ENCODE results near the gene GNAS. TPM values are rescaled to one million over a fixed set of nuclear protein-coding genes. Genes with fewer than 3 reads are reported as not detected.

GNAS gene
- total RNA-seq, 4 donors from 2014 or later = 2,457 to 5,038 (median 3,494) TPM

GRCh38 chr20:58840816-58841538 lies 11.5 kb upstream of the GNAS start:
- Histone ChIP-seq H3K27me3 (no peaks in the 10 kb centered on the region), H3K4me1 (no peaks in the 10 kb centered on the region), H3K36me3 (no peaks in the 10 kb centered on the region), H3K27ac (no peak overlapping the region), H3K9me3 (no peaks in the 10 kb centered on the region), H3K4me3 (replicated peaks in 1 of 3) (no peak overlapping the region)
- intact Hi-C loops (cut with DNase I) = loop anchor here (10.0 kb wide), 1 partner anchor 606 kb away; no protein-coding TSS in a partner anchor
- no peak for TF ChIP-seq POLR2A (IDR thresholded peaks at IDR 0.05)
- no peak for TF ChIP-seq CTCF (IDR thresholded peaks at IDR 0.05)
- DNase-seq = no peak
- 64 to 67% methylated on average over 48 to 51 of the region's 51 CpGs for WGBS, 2 donors

- Histone ChIP-seq H3K27ac (no peak overlapping the region), H3K36me3 (no peaks in the 10 kb centered on the region), H3K4me3 (replicated peaks in 1 of 3) (no peak overlapping the region), H3K27me3 (no peaks in the 10 kb centered on the region), H3K9me3 (no peaks in the 10 kb centered on the region), H3K4me1 (no peaks in the 10 kb centered on the region)
- no peak for DNase-seq
- no peak for TF ChIP-seq CTCF (IDR thresholded peaks at IDR 0.05)
- no peak for TF ChIP-seq POLR2A (IDR thresholded peaks at IDR 0.05)
- 64 to 75% methylated on average over 47 to 57 of the region's 58 CpGs for WGBS, 2 donors
- intact Hi-C loops (cut with DNase I) = loop anchor here (10.0 kb wide), 1 partner anchor 607 kb away; no protein-coding TSS in a partner anchor
These were observed 10.8 kb upstream of the GNAS start for GRCh38 chr20:58841539-58842264.

- Histone ChIP-seq H3K27ac (no peak overlapping the region), H3K4me1 (no peaks in the 10 kb centered on the region), H3K36me3 (no peaks in the 10 kb centered on the region), H3K9me3 (no peaks in the 10 kb centered on the region), H3K4me3 (replicated peaks in 1 of 3) (no peak overlapping the region), H3K27me3 (no peaks in the 10 kb centered on the region)
- no peak for TF ChIP-seq CTCF (IDR thresholded peaks at IDR 0.05)
- no peak for TF ChIP-seq POLR2A (IDR thresholded peaks at IDR 0.05)
- 56 to 59% methylated on average over 20 of the region's 20 CpGs for WGBS, 2 donors
- intact Hi-C loops (cut with DNase I) = loop anchor here (10.0 kb wide), 1 partner anchor 607 kb away; no protein-coding TSS in a partner anchor
- no peak for DNase-seq
These were observed 10.2 kb upstream of the GNAS start for GRCh38 chr20:58842276-58842675.

- 52 to 58% methylated on average over 6 of the region's 6 CpGs for WGBS, 2 donors
- intact Hi-C loops (cut with DNase I) = loop anchor here (10.0 kb wide), 1 partner anchor 608 kb away; no protein-coding TSS in a partner anchor
- Histone ChIP-seq H3K4me3 (replicated peaks in 1 of 3) (no peak overlapping the region), H3K27ac (no peak overlapping the region), H3K4me1 (no peaks in the 10 kb centered on the region), H3K27me3 (no peaks in the 10 kb centered on the region), H3K9me3 (no peaks in the 10 kb centered on the region), H3K36me3 (no peaks in the 10 kb centered on the region)
- no peak for DNase-seq
- TF ChIP-seq POLR2A (IDR thresholded peaks at IDR 0.05) (no peak), CTCF (IDR thresholded peaks at IDR 0.05) (no peak)
These were observed 9.4 kb upstream of the GNAS start for GRCh38 chr20:58843128-58843556.

GRCh38 chr20:58845706-58846105 lies 6.8 kb upstream of the GNAS start:
- no peaks in the 10 kb centered on the region for H3K36me3 ChIP-seq
- H3K4me3 ChIP-seq (replicated peaks in 1 of 3) = no peak overlapping the region
- H3K27me3 ChIP-seq = no peaks in the 10 kb centered on the region
- intact Hi-C loops (cut with DNase I) = loop anchor here (10.0 kb wide), 1 partner anchor 611 kb away; no protein-coding TSS in a partner anchor
- no peaks in the 10 kb centered on the region for H3K4me1 ChIP-seq
- 62 to 69% methylated on average over 3 of the region's 3 CpGs for WGBS, 2 donors
- TF ChIP-seq POLR2A (IDR thresholded peaks at IDR 0.05) (no peak), CTCF (IDR thresholded peaks at IDR 0.05) (no peak)
- no peak for DNase-seq
- H3K9me3 ChIP-seq = no peaks in the 10 kb centered on the region
- H3K27ac ChIP-seq = no peak overlapping the region

Measured in thyroid gland (tissue), 4 donors.